Ovary (tissue), 3 donors: ENCODE results near the gene PTPRG.

ENCODE experiments used
- CTCF ChIP-seq, 3 donors: fragments of 450-650 bp in 2 of 3; fragments of 200-600 bp in 1 of 3; IDR thresholded peaks; one replicate each; pipeline versions ENCODE4 v1.5.1 to v1.8.0; 2016 to 2022; ENCODE audit warnings: antibody characterized with exemption in 3 of 3, mild to moderate bottlenecking in 1 of 3
- EP300 ChIP-seq: sonication (generic); formaldehyde crosslinking; IDR thresholded peaks from one replicate; pipeline ENCODE4 v1.6.1; 2017; ENCODE audit warnings: antibody characterized with exemption
- POLR2A ChIP-seq: fragments of 450-650 bp; IDR thresholded peaks from one replicate; pipeline ENCODE4 v1.6.1; 2017; ENCODE audit warnings: antibody characterized with exemption, mild to moderate bottlenecking, moderate library complexity
- donor health status: DM: no; HTN: no; CAD: no.

DNA sequence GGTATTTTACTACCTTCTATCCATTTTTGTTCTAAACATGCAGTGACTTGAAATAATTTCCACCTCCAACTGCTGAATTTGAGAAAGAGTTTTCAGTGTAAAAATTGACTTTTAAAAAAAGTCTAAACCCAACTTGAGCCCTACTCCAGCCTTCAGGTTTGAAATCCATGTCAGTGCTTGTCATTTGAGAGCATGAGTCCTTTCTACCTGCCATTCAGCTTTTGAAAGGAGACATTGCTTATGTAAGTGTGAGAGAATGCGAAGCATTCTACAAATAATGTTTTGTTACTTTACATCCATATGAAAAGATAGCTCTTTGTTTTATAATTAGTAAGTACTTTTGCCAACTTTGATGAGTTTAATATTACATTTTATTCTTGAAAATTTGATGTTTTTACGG, 329.2 kb downstream of the PTPRG start:
- TF ChIP-seq EP300 (no peak), CTCF (IDR thresholded peaks at IDR 0.05) (no peak), POLR2A (no peak)
